Ovary (tissue), 3 donors: Measurements from ENCODE around the gene PYCR2.
"Not testable (repeated sequence)": the region's sequence is repeated elsewhere in the genome, so short reads cannot be mapped to it uniquely, and the experiment has no call there.

Experiments
- POLR2A ChIP-seq: fragments of 450-650 bp; IDR thresholded peaks from one replicate; pipeline ENCODE4 v1.6.1; 2017; ENCODE audit warnings: antibody characterized with exemption, mild to moderate bottlenecking, moderate library complexity
- TF ChIP-seq, protein P1 (sequence below), 3 donors: fragments of 450-650 bp in 2 of 3; fragments of 200-600 bp in 1 of 3; IDR thresholded peaks; one replicate each; pipeline versions ENCODE4 v1.5.1 to v1.8.0; 2016 to 2022; ENCODE audit warnings: antibody characterized with exemption in 3 of 3, mild to moderate bottlenecking in 1 of 3
- donor health status: DM: no; HTN: no; CAD: no.

GRCh38 chr1:225939097-225939938 is 15.3 kb upstream of the PYCR2 start:
- TF ChIP-seq, protein P1, sequence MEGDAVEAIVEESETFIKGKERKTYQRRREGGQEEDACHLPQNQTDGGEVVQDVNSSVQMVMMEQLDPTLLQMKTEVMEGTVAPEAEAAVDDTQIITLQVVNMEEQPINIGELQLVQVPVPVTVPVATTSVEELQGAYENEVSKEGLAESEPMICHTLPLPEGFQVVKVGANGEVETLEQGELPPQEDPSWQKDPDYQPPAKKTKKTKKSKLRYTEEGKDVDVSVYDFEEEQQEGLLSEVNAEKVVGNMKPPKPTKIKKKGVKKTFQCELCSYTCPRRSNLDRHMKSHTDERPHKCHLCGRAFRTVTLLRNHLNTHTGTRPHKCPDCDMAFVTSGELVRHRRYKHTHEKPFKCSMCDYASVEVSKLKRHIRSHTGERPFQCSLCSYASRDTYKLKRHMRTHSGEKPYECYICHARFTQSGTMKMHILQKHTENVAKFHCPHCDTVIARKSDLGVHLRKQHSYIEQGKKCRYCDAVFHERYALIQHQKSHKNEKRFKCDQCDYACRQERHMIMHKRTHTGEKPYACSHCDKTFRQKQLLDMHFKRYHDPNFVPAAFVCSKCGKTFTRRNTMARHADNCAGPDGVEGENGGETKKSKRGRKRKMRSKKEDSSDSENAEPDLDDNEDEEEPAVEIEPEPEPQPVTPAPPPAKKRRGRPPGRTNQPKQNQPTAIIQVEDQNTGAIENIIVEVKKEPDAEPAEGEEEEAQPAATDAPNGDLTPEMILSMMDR (IDR thresholded peaks at IDR 0.05) = not testable (repeated sequence)
- not testable (repeated sequence) for TF ChIP-seq POLR2A
